Panc1 (cell line): Measurements from ENCODE around the gene BCL2L2. TPM values are rescaled to one million over a fixed set of nuclear protein-coding genes. Genes with fewer than 3 reads are reported as not detected.
A peak's percentile ranks its signal among the peaks of the same experiment; 100 is the strongest.

ENCODE experiments used
- ATAC-seq: fragments of 200-7000 bp; cut with Tn5 transposase; 2 replicates; pipeline ENCODE4 v1.9.1; 2020; ENCODE audit warnings: mild to moderate bottlenecking, moderate library complexity
- BruUV-seq: library from RNA; stranded (reverse); fragments of 400-500 nt; replicated peaks from 2 replicates; lab custom pipeline; 2021; lab: Mats Ljungman, UMichigan
- CTCF ChIA-PET: fragments of 300-600 bp; sonication (Branson Sonifier 250); formaldehyde crosslinking; loops from one replicate; lab custom pipeline; 2022; ENCODE audit warnings: antibody characterized with exemption; lab: Charles Lee
- POLR2A ChIA-PET: fragments of 300-600 bp; sonication (Branson Sonifier 250); formaldehyde crosslinking; loops from one replicate; lab custom pipeline; 2022; ENCODE audit warnings: antibody characterized with exemption; lab: Charles Lee
- DNase-seq: peaks from one replicate; pipeline ENCODE4 v3.0.0-alpha.2; 2010; ENCODE audit warnings: low read depth, low spot score
- H3K27ac ChIP-seq: 2 replicates; pipeline ENCODE4 v1.5.1; 2011; ENCODE audit warnings: mild to moderate bottlenecking, low read length, inconsistent platforms
- H3K27me3 ChIP-seq: fragments of 200-500 bp; sonication (Bioruptor generic); 2 replicates; pipeline ENCODE4 v1.6.0; 2014; ENCODE audit warnings: low read length, inconsistent platforms; ENCODE audit not compliant: control insufficient read depth, insufficient read depth
- H3K36me3 ChIP-seq: fragments of 200-500 bp; sonication (Bioruptor generic); 2 replicates; pipeline ENCODE4 v1.5.1; 2014; ENCODE audit warnings: inconsistent platforms, mild to moderate bottlenecking, low read length, moderate library complexity; ENCODE audit not compliant: control insufficient read depth, insufficient read depth
- H3K4me1 ChIP-seq: 2 replicates; pipeline ENCODE4 v1.5.1; 2011; ENCODE audit warnings: inconsistent platforms, mild to moderate bottlenecking, low read length, moderate library complexity; ENCODE audit not compliant: control insufficient read depth, insufficient read depth
- H3K4me3 ChIP-seq, 2 experiments: 2 replicates each; pipeline ENCODE4 v1.5.1; 2011 to 2012; ENCODE audit warnings: low read depth in 2 of 2, low read length in 2 of 2, mild to moderate bottlenecking in 2 of 2, inconsistent platforms in 1 of 2, moderate library complexity in 1 of 2
- H3K9me3 ChIP-seq: fragments of 200-500 bp; sonication (Bioruptor generic); 2 replicates; pipeline ENCODE4 v1.5.1; 2014; ENCODE audit warnings: low read depth, mild to moderate bottlenecking, inconsistent platforms, low read length, moderate library complexity; ENCODE audit not compliant: control insufficient read depth, insufficient read depth
- CTCF ChIP-seq: fragments of 450-650 bp; IDR thresholded peaks from 2 replicates; pipeline ENCODE4 v1.5.1; 2017; ENCODE audit warnings: mild to moderate bottlenecking
- POLR2AphosphoS5 ChIP-seq: IDR thresholded peaks from 2 replicates; pipeline ENCODE4 v1.6.1; 2012; ENCODE audit warnings: mild to moderate bottlenecking, low read depth, low read length, moderate library complexity
- REST ChIP-seq, 2 experiments: IDR thresholded peaks; 2 replicates each; pipeline ENCODE4 v1.6.1; 2011 to 2012; ENCODE audit warnings: low read depth in 2 of 2, control low read depth in 1 of 2, low read length in 1 of 2, mild to moderate bottlenecking in 1 of 2, moderate library complexity in 1 of 2; ENCODE audit not compliant: insufficient read depth in 1 of 2
- SIN3A ChIP-seq: IDR thresholded peaks from 2 replicates; pipeline ENCODE4 v1.6.1; 2012; ENCODE audit warnings: low read depth, mild to moderate bottlenecking, low read length, moderate library complexity, borderline replicate concordance; ENCODE audit not compliant: insufficient read depth
- TCF7L2 ChIP-seq: IDR thresholded peaks from 2 replicates; pipeline ENCODE4 v1.6.1; 2011; ENCODE audit warnings: mild to moderate bottlenecking, low read depth, low read length, inconsistent platforms
- in situ Hi-C: cut with HindIII; loops from 2 replicates; pipeline ENCODE4 v1.10.0; 2016; ENCODE audit warnings: low sequenced_read_pairs, low pct_unique_long_range_greater_than_20kb
- intact Hi-C: fragments of 100-400 bp; cut with micrococcal nuclease; formaldehyde crosslinking; loops from one replicate; pipeline ENCODE4 v1.10.0; 2022; ENCODE audit not compliant: unreplicated experiment
- total RNA-seq: library from RNA; stranded (reverse); gene quantifications from one replicate; pipeline ENCODE4 v1.2.1, GENCODE V29; 2021; ENCODE audit not compliant: unreplicated experiment

BCL2L2 gene
- total RNA-seq, 1 experiment from 2014 or later: 18.9 TPM

- H3K27ac ChIP-seq: no peak within 1 kb of the TSS
- peaks cover 11% of the 10 kb centered on the region for H3K27me3 ChIP-seq
- no peaks in the 10 kb centered on the region for H3K36me3 ChIP-seq
- H3K9me3 ChIP-seq: no peaks in the 10 kb centered on the region
- TF ChIP-seq REST (IDR thresholded peaks at IDR 0.05; ENCODE audit: insufficient read depth in 1 of 2, low read depth in 2 of 2, low read length in 1 of 2) (no peak), TCF7L2 (no peak), CTCF (0 out of 2 replicates have a peak, but pooled peaks have one; percentile 7), POLR2AphosphoS5 (no peak), SIN3A (no peak)
- H3K4me1 ChIP-seq: no peaks in the 10 kb centered on the region
- in situ Hi-C loops (no loop called here), intact Hi-C loops (no loop called here)
- ATAC-seq (peak; percentile 89), DNase-seq (no peak)
- peak within 1 kb of the TSS; percentile 37 to 47 for H3K4me3 ChIP-seq
- no TSS peak for BruUV-seq
- ChIA-PET CTCF (interaction anchor here (0.7 kb wide), 1 partner anchor 11 kb away, joined by 14 read pairs; no protein-coding TSS in a partner anchor), POLR2A (no interaction called here)
Measured at GRCh38 chr14:23352506-23353432, 46.1 kb downstream of the BCL2L2 start, which contains the start of gene SLC22A17. Gene SLC22A17 (minus strand): TSS chr14:23352887.

- H3K27me3 ChIP-seq: peaks cover 11% of the 10 kb centered on the region
- H3K27ac ChIP-seq: no peak overlapping the region
- TF ChIP-seq REST (IDR thresholded peaks at IDR 0.05; ENCODE audit: insufficient read depth in 1 of 2, low read depth in 2 of 2, low read length in 1 of 2): no peak
- no peak for TF ChIP-seq SIN3A
- no peak for TF ChIP-seq POLR2AphosphoS5
- TF ChIP-seq TCF7L2: no peak
- TF ChIP-seq CTCF: no peak
- ChIA-PET POLR2A (no interaction called here), CTCF (no interaction called here)
- BruUV-seq: no TSS peak
- DNase-seq (no peak), ATAC-seq (no peak)
- H3K4me1 ChIP-seq: no peaks in the 10 kb centered on the region
- intact Hi-C loops (no loop called here), in situ Hi-C loops (no loop called here)
- H3K9me3 ChIP-seq: no peaks in the 10 kb centered on the region
- H3K4me3 ChIP-seq: no peak overlapping the region
- no peaks in the 10 kb centered on the region for H3K36me3 ChIP-seq
Measured at GRCh38 chr14:23353433-23353780, 46.8 kb downstream of the BCL2L2 start.
